Esophagus muscularis mucosa (tissue), 4 donors: ENCODE data around the gene RSRP1. TPM values are rescaled to one million over a fixed set of nuclear protein-coding genes. Genes with fewer than 3 reads are reported as not detected.

ENCODE experiments used
- DNase-seq: peaks from one replicate; pipeline ENCODE4 v3.0.0-alpha.2; 2017; ENCODE audit errors: extremely low spot score
- H3K27ac ChIP-seq, 4 donors: fragments of 200-600 bp; sonication (generic); replicated peaks in 1 of 4; 1 replicate in 3 of 4; 2 replicates in 1 of 4; pipeline ENCODE4 v1.5.1; 2016 to 2019; ENCODE audit warnings: mild to moderate bottlenecking in 1 of 4
- H3K27me3 ChIP-seq, 4 donors: fragments of 200-600 bp; sonication (generic); one replicate each; pipeline versions ENCODE4 v1.5.1 to v1.6.0; 2016 to 2019
- H3K36me3 ChIP-seq, 4 donors: fragments of 200-600 bp; sonication (generic); one replicate each; pipeline ENCODE4 v1.5.1; 2016 to 2019
- H3K4me1 ChIP-seq, 4 donors: fragments of 200-600 bp; sonication (generic); one replicate each; pipeline ENCODE4 v1.5.1; 2016 to 2019
- H3K4me3 ChIP-seq, 4 donors: fragments of 200-600 bp; sonication (generic); 1 replicate in 2 of 4; 2 replicates in 2 of 4; pipeline ENCODE4 v1.5.1; 2016 to 2019; ENCODE audit warnings: mild to moderate bottlenecking in 4 of 4, moderate library complexity in 1 of 4
- H3K9me3 ChIP-seq, 4 donors: fragments of 200-600 bp; sonication (generic); 1 replicate in 3 of 4; 2 replicates in 1 of 4; pipeline ENCODE4 v1.5.1; 2016 to 2019
- EP300 ChIP-seq: sonication (generic); formaldehyde crosslinking; IDR thresholded peaks from one replicate; pipeline ENCODE4 v1.6.1; 2017; ENCODE audit warnings: antibody characterized with exemption
- POLR2A ChIP-seq: fragments of 450-650 bp; IDR thresholded peaks from one replicate; pipeline ENCODE4 v1.6.1; 2017; ENCODE audit warnings: antibody characterized with exemption, moderate library complexity, mild to moderate bottlenecking, low read depth
- POLR2AphosphoS5 ChIP-seq, 2 donors: sonication (generic); formaldehyde crosslinking; IDR thresholded peaks; one replicate each; pipeline ENCODE4 v1.6.1; 2017; ENCODE audit warnings: antibody characterized with exemption in 2 of 2
- WGBS: methylation state at CpG from one replicate; pipeline ENCODE4 v1.1.5; 2018; 5-methylcytosine and 5-hydroxymethylcytosine counted together
- intact Hi-C: fragments of 100-400 bp; cut with DNase I; formaldehyde crosslinking; loops from one replicate; pipeline ENCODE4 v1.15.1; 2023
- total RNA-seq, 4 donors: library from RNA; depleted of rRNA; stranded (reverse); fragments of >200 nt; gene quantifications; one replicate each; pipeline versions ENCODE4 v1.1.0 to v1.2.1, GENCODE V29; 2016
- TF ChIP-seq, protein P1 (sequence below), 3 experiments: fragments of 200-600 bp in 2 of 3; fragments of 450-650 bp in 1 of 3; sonication (generic) in 2 of 3; IDR thresholded peaks; one replicate each; pipeline ENCODE4 v1.5.1; 2017 to 2019; ENCODE audit warnings: antibody characterized with exemption in 3 of 3, mild to moderate bottlenecking in 2 of 3, moderate library complexity in 1 of 3

The RSRP1 gene
- total RNA-seq, 4 donors from 2014 or later = 33.7 to 75.2 (median 52.5) TPM

DNA sequence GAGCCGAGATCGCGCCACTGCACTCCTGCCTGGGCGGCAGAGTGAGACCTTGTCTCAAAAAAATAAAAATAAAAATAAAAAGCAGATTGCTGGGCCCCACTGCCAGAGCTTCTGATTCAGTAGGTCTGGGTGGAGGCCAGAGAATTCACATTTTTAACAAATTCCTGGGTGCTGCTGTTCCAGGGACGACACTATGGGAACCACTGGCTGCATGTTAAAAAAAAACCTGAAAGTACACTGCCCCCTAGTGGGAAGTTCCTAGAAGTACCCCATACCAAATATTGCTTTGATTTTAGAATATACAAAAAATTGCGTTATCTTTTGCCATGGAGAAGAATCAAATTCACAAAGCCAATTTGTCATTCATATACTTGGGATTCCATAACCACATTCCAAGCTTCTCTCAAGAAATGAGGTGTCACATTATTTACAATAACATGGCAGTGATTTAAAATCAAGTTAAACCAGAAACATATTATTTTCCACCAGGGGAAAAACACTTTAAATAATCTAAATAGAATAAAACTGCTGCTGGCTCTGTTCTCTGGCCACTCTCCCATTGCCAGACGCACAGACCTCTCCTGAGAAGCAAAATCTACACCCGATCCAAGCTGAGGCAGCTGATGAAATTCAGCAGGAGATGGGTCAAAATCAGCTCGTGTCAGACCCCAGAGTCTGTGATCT, 42.3 kb downstream of the RSRP1 start:
- intact Hi-C loops = loop anchor here (5.0 to 10.0 kb wide), 2 partner anchors 270 to 358 kb away; partner anchors contain the start of gene RUNX3
- WGBS = 54% methylated on average over 9 of the region's 9 CpGs
- Histone ChIP-seq H3K4me3 (no peak overlapping the region), H3K36me3 (no peaks in the 10 kb centered on the region), H3K4me1 (peaks cover 0 to 4% (median 0%) of the 10 kb centered on the region in 4 donors), H3K27ac (no peak overlapping the region), H3K9me3 (no peaks in the 10 kb centered on the region), H3K27me3 (peaks cover 0 to 13% (median 0%) of the 10 kb centered on the region in 4 donors)
- no peak for TF ChIP-seq POLR2AphosphoS5 (IDR thresholded peaks at IDR 0.05)
- TF ChIP-seq, protein P1, sequence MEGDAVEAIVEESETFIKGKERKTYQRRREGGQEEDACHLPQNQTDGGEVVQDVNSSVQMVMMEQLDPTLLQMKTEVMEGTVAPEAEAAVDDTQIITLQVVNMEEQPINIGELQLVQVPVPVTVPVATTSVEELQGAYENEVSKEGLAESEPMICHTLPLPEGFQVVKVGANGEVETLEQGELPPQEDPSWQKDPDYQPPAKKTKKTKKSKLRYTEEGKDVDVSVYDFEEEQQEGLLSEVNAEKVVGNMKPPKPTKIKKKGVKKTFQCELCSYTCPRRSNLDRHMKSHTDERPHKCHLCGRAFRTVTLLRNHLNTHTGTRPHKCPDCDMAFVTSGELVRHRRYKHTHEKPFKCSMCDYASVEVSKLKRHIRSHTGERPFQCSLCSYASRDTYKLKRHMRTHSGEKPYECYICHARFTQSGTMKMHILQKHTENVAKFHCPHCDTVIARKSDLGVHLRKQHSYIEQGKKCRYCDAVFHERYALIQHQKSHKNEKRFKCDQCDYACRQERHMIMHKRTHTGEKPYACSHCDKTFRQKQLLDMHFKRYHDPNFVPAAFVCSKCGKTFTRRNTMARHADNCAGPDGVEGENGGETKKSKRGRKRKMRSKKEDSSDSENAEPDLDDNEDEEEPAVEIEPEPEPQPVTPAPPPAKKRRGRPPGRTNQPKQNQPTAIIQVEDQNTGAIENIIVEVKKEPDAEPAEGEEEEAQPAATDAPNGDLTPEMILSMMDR (IDR thresholded peaks at IDR 0.05) = peak; percentile 69 to 92 (median 78)
- DNase-seq = no peak

DNA sequence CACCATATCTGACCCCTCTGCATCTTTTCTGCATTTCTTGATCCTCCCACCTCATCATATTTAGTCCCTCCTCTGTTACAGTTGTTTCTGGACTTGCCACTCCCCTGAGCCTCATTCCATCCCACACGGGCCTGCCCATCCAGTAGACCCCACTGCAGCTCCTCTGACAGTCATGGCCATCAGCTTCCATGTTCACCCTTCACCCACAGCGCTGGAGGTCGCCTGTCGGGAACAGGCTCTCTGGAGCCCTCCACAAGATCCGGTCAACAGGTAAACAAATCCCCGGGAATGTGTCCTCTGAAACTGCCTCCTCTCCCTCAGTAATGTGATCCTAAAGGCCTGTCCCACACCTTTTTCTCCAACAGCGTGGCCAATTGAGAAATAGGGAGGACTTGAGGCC, 46.2 kb downstream of the RSRP1 start:
- Histone ChIP-seq H3K9me3 (no peaks in the 10 kb centered on the region), H3K4me3 (no peak overlapping the region), H3K4me1 (peaks cover 3 to 18% (median 15%) of the 10 kb centered on the region in 4 donors), H3K36me3 (no peaks in the 10 kb centered on the region), H3K27ac (no peak overlapping the region), H3K27me3 (peaks cover 0 to 20% (median 0%) of the 10 kb centered on the region in 4 donors)
- intact Hi-C loops = loop anchor here (10.0 kb wide), 1 partner anchor 266 kb away; the partner anchor contains the start of gene RUNX3
- 89% methylated on average over 7 of the region's 7 CpGs for WGBS
- no peak for DNase-seq
- TF ChIP-seq EP300 (no peak), POLR2A (no peak), POLR2AphosphoS5 (IDR thresholded peaks at IDR 0.05) (no peak)
- TF ChIP-seq, protein P1 (IDR thresholded peaks at IDR 0.05) = no peak

DNA sequence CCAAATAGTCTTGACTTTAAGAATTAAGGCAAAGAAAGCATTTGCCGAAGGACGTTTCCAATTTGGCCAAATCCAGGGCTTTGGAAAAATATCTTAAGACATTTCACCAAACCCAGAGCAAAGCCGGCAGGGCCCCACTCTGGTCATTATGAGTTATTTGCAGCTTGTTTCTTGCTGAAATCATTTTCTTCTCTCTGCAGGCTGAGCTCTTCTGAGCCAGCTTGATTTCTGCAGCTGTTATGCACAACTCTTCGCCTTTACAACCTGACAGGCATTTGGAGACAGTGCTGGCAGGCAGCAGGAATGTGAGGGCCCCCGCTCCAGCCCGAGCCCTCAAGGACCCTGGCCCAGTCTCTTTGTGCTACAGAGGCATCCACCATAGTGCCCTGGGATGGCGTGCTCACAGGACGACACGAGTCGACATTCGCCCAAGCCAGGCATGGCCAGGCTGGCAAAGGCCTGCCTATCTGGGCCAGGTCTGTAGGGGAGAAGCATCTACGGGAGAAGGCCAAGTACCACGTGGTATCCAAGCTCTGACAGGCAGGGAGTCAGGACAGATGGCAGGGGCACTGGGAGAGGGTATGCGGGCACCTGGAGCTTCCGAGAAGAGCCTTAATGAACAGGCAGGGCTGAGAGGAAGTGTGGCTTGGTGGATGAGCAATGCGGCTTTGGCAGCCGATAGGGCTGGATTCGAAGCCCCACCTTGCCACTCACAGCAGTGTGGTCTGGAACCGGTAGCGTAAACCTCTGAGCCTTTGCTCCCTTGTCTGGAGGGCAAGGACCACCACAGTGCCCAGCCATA, 47.2 kb downstream of the RSRP1 start:
- 74% methylated on average over 13 of the region's 20 CpGs for WGBS
- Histone ChIP-seq H3K27ac (no peak overlapping the region), H3K4me1 (peaks cover 3 to 18% (median 15%) of the 10 kb centered on the region in 4 donors), H3K27me3 (peaks cover 0 to 15% (median 0%) of the 10 kb centered on the region in 4 donors), H3K9me3 (no peaks in the 10 kb centered on the region), H3K36me3 (no peaks in the 10 kb centered on the region), H3K4me3 (no peak overlapping the region)
- no peak for TF ChIP-seq POLR2AphosphoS5 (IDR thresholded peaks at IDR 0.05)
- intact Hi-C loops = loop anchor here (10.0 kb wide), 1 partner anchor 265 kb away; the partner anchor contains the start of gene RUNX3
- DNase-seq = no peak

GRCh38 chr1:25198663-25199252, 48.5 kb downstream of the RSRP1 start:
- Histone ChIP-seq H3K4me3 (peak overlapping the region in 3 of 4 donors; percentile 12), H3K9me3 (no peaks in the 10 kb centered on the region), H3K27ac (peak overlapping the region in 2 of 4 donors; percentile 3 to 27), H3K36me3 (no peaks in the 10 kb centered on the region), H3K4me1 (peaks cover 3 to 18% (median 13%) of the 10 kb centered on the region in 4 donors), H3K27me3 (peaks cover 0 to 23% (median 0%) of the 10 kb centered on the region in 4 donors)
- DNase-seq = no peak
- 58% methylated on average over 20 of the region's 20 CpGs for WGBS
- TF ChIP-seq, protein P1 (IDR thresholded peaks at IDR 0.05) = no peak
- TF ChIP-seq EP300 (no peak), POLR2A (no peak), POLR2AphosphoS5 (IDR thresholded peaks at IDR 0.05) (no peak)
- intact Hi-C loops = no loop called here
